GM21717 (cell line): ENCODE measurements around the gene KCNH4.
"Not testable (repeated sequence)": the region's sequence is repeated elsewhere in the genome, so short reads cannot be mapped to it uniquely, and the experiment has no call there.

ENCODE experiments used
- ATAC-seq: cut with Tn5 transposase; IDR thresholded peaks from one replicate; pipeline ENCODE4 v1.9.1; 2021; ENCODE audit warnings: mild to moderate bottlenecking, moderate library complexity; ENCODE audit not compliant: unreplicated experiment

The KCNH4 gene

GRCh38 chr17:42179911-42180410 lies 981 bp downstream of the KCNH4 start:
- no peak for ATAC-seq

- ATAC-seq, result no peak
Observed at GRCh38 chr17:42179335-42179734, 1.6 kb downstream of the KCNH4 start.

GRCh38 chr17:42178817-42179216 lies 2.1 kb downstream of the KCNH4 start:
- ATAC-seq, result no peak

GRCh38 chr17:42177684-42178083 lies 3.3 kb downstream of the KCNH4 start:
- no peak for ATAC-seq

GRCh38 chr17:42174126-42174783 lies 6.7 kb downstream of the KCNH4 start:
- no peak for ATAC-seq

GRCh38 chr17:42171831-42172230 lies 9.1 kb downstream of the KCNH4 start:
- no peak for ATAC-seq

- ATAC-seq, result no peak
Observed at GRCh38 chr17:42169351-42169750, 11.6 kb downstream of the KCNH4 start.

GRCh38 chr17:42167807-42168206 lies 13.1 kb downstream of the KCNH4 start:
- ATAC-seq, result no peak

- no peak for ATAC-seq
Observed at GRCh38 chr17:42166196-42166763, 14.7 kb downstream of the KCNH4 start.

- ATAC-seq, result no peak
Observed at GRCh38 chr17:42165751-42166150, 15.2 kb downstream of the KCNH4 start.

- ATAC-seq, result no peak
Observed at GRCh38 chr17:42163696-42164407, 17.1 kb downstream of the KCNH4 start.

- no peak for ATAC-seq
Observed at GRCh38 chr17:42163113-42163512, 17.8 kb downstream of the KCNH4 start.

GRCh38 chr17:42160531-42160910 lies 20.4 kb downstream of the KCNH4 start:
- no peak for ATAC-seq

- ATAC-seq, result no peak
Observed at GRCh38 chr17:42159796-42160530, 21.0 kb downstream of the KCNH4 start.

- ATAC-seq, result no peak
Observed at GRCh38 chr17:42155614-42156045, 25.3 kb downstream of the KCNH4 start.

GRCh38 chr17:42153919-42154742 lies 26.8 kb downstream of the KCNH4 start:
- no peak for ATAC-seq

GRCh38 chr17:42146911-42147607 lies 33.9 kb downstream of the KCNH4 start:
- ATAC-seq, result no peak

- not testable (repeated sequence) for ATAC-seq
Observed at GRCh38 chr17:42143138-42143537, 37.8 kb downstream of the KCNH4 start.

GRCh38 chr17:42142371-42142896 lies 38.5 kb downstream of the KCNH4 start:
- ATAC-seq, result no peak

- ATAC-seq, result no peak
Observed at GRCh38 chr17:42141382-42141781, 39.6 kb downstream of the KCNH4 start.
